IMR-90 (cell line): ENCODE measurements around the gene MEIOB. TPM values are rescaled to one million over a fixed set of nuclear protein-coding genes. Genes with fewer than 3 reads are reported as not detected.

Experiments
- ATAC-seq: fragments of 200-7000 bp; cut with Tn5 transposase; 2 replicates; pipeline ENCODE4 v1.9.1; 2020; ENCODE audit warnings: low read depth, mild to moderate bottlenecking, moderate library complexity
- BruUV-seq: library from RNA; stranded (reverse); fragments of 400-500 nt; replicated peaks from 2 replicates; lab custom pipeline; 2021; lab: Mats Ljungman, UMichigan
- CTCF ChIA-PET: fragments of 300-600 bp; formaldehyde crosslinking; extraction: SDS; loops from one replicate; lab custom pipeline; 2021; ENCODE audit warnings: antibody characterized with exemption; lab: Yijun Ruan, JAX
- POLR2A ChIA-PET: fragments of 300-600 bp; sonication (Branson Sonifier 250); formaldehyde crosslinking; loops from one replicate; lab custom pipeline; 2022; ENCODE audit warnings: antibody characterized with exemption; ENCODE audit not compliant: unreplicated experiment; lab: Charles Lee
- DNase-seq: peaks from one replicate; pipeline ENCODE4 v3.0.0; 2013
- H2AFZ ChIP-seq: replicated peaks from 2 replicates; pipeline ENCODE3; 2013; ENCODE audit warnings: low read length, mild to moderate bottlenecking; ENCODE audit not compliant: poor library complexity
- H2AK5ac ChIP-seq: 2 replicates; pipeline ENCODE4 v1.6.1; 2013; ENCODE audit warnings: low read depth, low read length, inconsistent platforms
- H2AK9ac ChIP-seq: replicated peaks from 2 replicates; pipeline ENCODE3; 2013; ENCODE audit warnings: mild to moderate bottlenecking, low read depth, low read length, moderate library complexity; ENCODE audit not compliant: poor library complexity
- H2BK120ac ChIP-seq: 2 replicates; pipeline ENCODE4 v1.6.1; 2013; ENCODE audit warnings: low read depth, low read length, inconsistent platforms
- H2BK15ac ChIP-seq: 3 replicates; pipeline ENCODE4 v1.6.1; 2013; ENCODE audit warnings: low read depth, low read length, inconsistent platforms
- H2BK20ac ChIP-seq: 2 replicates; pipeline ENCODE4 v1.6.1; 2013; ENCODE audit warnings: low read depth, mild to moderate bottlenecking, inconsistent platforms, low read length, moderate library complexity
- H2BK5ac ChIP-seq: 2 replicates; pipeline ENCODE4 v1.6.1; 2013; ENCODE audit warnings: mild to moderate bottlenecking, low read depth, low read length, inconsistent platforms; ENCODE audit not compliant: poor library complexity, severe bottlenecking
- H3K14ac ChIP-seq: replicated peaks from 2 replicates; pipeline ENCODE4 v1.6.1; 2013; ENCODE audit warnings: low read depth, low read length, inconsistent platforms
- H3K18ac ChIP-seq: 2 replicates; pipeline ENCODE4 v1.6.1; 2013; ENCODE audit warnings: low read depth, low read length, control low read depth
- H3K23ac ChIP-seq: 2 replicates; pipeline ENCODE4 v1.6.1; 2013; ENCODE audit warnings: low read depth, low read length, inconsistent platforms
- H3K27ac ChIP-seq: 2 replicates; pipeline ENCODE4 v1.5.1; 2013; ENCODE audit warnings: mild to moderate bottlenecking, control low read depth, low read length; ENCODE audit not compliant: insufficient read depth
- H3K27me3 ChIP-seq: 2 replicates; pipeline ENCODE4 v1.6.1; 2013; ENCODE audit warnings: low read length; ENCODE audit not compliant: control insufficient read depth, insufficient read depth
- H3K36me3 ChIP-seq: 2 replicates; pipeline ENCODE4 v1.6.1; 2013; ENCODE audit warnings: low read length, mixed read lengths; ENCODE audit not compliant: control insufficient read depth, insufficient read depth
- H3K4ac ChIP-seq: 2 replicates; pipeline ENCODE4 v1.6.1; 2013; ENCODE audit warnings: low read depth, low read length, inconsistent platforms
- H3K4me1 ChIP-seq: 2 replicates; pipeline ENCODE4 v1.6.1; 2013; ENCODE audit warnings: low read length, mixed read lengths; ENCODE audit not compliant: control insufficient read depth, insufficient read depth
- H3K4me2 ChIP-seq: 2 replicates; pipeline ENCODE4 v1.6.1; 2013; ENCODE audit warnings: low read depth, mild to moderate bottlenecking, control low read depth, low read length, moderate library complexity
- H3K4me3 ChIP-seq: 2 replicates; pipeline ENCODE4 v1.5.1; 2013; ENCODE audit warnings: low read depth, mild to moderate bottlenecking, control low read depth, low read length, moderate library complexity; ENCODE audit not compliant: insufficient read depth
- H3K56ac ChIP-seq: 2 replicates; pipeline ENCODE4 v1.6.1; 2013; ENCODE audit warnings: low read length, inconsistent platforms; ENCODE audit not compliant: insufficient read depth; ENCODE audit errors: extremely low read depth
- H3K79me1 ChIP-seq, 2 experiments: 2 replicates each; pipeline ENCODE4 v1.6.1; 2013; ENCODE audit warnings: low read length in 2 of 2, inconsistent platforms in 1 of 2, low read depth in 1 of 2
- H3K9ac ChIP-seq: 2 replicates; pipeline ENCODE4 v1.6.1; 2013; ENCODE audit warnings: low read depth, low read length, control low read depth
- H3K9me1 ChIP-seq: 2 replicates; pipeline ENCODE4 v1.6.1; 2013; ENCODE audit warnings: low read length, inconsistent platforms; ENCODE audit not compliant: insufficient read depth
- H3K9me3 ChIP-seq: 2 replicates; pipeline ENCODE4 v1.6.1; 2013; ENCODE audit warnings: low read length; ENCODE audit not compliant: control insufficient read depth, insufficient read depth
- H4K20me1 ChIP-seq: 2 replicates; pipeline ENCODE4 v1.6.1; 2013; ENCODE audit warnings: low read length, inconsistent platforms; ENCODE audit not compliant: insufficient read depth
- H4K5ac ChIP-seq: 2 replicates; pipeline ENCODE4 v1.6.1; 2013; ENCODE audit warnings: mild to moderate bottlenecking, low read depth, low read length, control low read depth
- H4K8ac ChIP-seq, 2 experiments: 2 replicates each; pipeline ENCODE4 v1.6.1; 2013; ENCODE audit warnings: low read depth in 2 of 2, low read length in 2 of 2, control low read depth in 1 of 2, inconsistent platforms in 1 of 2
- H4K91ac ChIP-seq: 2 replicates; pipeline ENCODE4 v1.6.1; 2013; ENCODE audit warnings: low read depth, low read length, inconsistent platforms; ENCODE audit not compliant: insufficient read depth
- CHD1 ChIP-seq: IDR thresholded peaks from 2 replicates; pipeline ENCODE4 v1.6.1; 2012; ENCODE audit warnings: low read depth, low read length, improper control_type of control experiment
- ELK1 ChIP-seq: fragments of 150-350 bp; IDR thresholded peaks from 2 replicates; pipeline ENCODE4 v1.6.1; 2016; ENCODE audit warnings: low read depth, mild to moderate bottlenecking, low read length, moderate library complexity, borderline replicate concordance
- FOS ChIP-seq: fragments of 150-350 bp; IDR thresholded peaks from 2 replicates; pipeline ENCODE4 v1.6.1; 2016; ENCODE audit warnings: low read depth, low read length
- MXI1 ChIP-seq: IDR thresholded peaks from 2 replicates; pipeline ENCODE4 v1.6.1; 2012; ENCODE audit warnings: low read depth, mild to moderate bottlenecking, low read length, moderate library complexity, borderline replicate concordance
- POLR2A ChIP-seq: IDR thresholded peaks from 2 replicates; pipeline ENCODE4 v1.6.1; 2012; ENCODE audit warnings: mild to moderate bottlenecking, low read depth, low read length
- RAD21 ChIP-seq: IDR thresholded peaks from 2 replicates; pipeline ENCODE4 v1.6.1; 2012; ENCODE audit warnings: low read length, improper control_type of control experiment
- RCOR1 ChIP-seq: IDR thresholded peaks from 2 replicates; pipeline ENCODE4 v1.6.1; 2012; ENCODE audit warnings: mild to moderate bottlenecking, low read length, improper control_type of control experiment; ENCODE audit not compliant: insufficient replicate concordance
- SMC3 ChIP-seq: fragments of 150-350 bp; IDR thresholded peaks from 2 replicates; pipeline ENCODE4 v1.6.1; 2016; ENCODE audit warnings: low read depth, mild to moderate bottlenecking, antibody characterized with exemption, low read length, moderate library complexity
- WGBS, 2 experiments: methylation state at CpG; one replicate each; pipeline versions ENCODE4 v1.1.5 to v1.1.7; 2013; ENCODE audit warnings: missing lambda C conversion rate in 2 of 2; ENCODE audit not compliant: insufficient read length in 1 of 2; ENCODE audit errors: extremely low coverage in 2 of 2; 5-methylcytosine and 5-hydroxymethylcytosine counted together
- dilution Hi-C: fragments of 300-500 bp; cut with HindIII; formaldehyde crosslinking; loops from one replicate; pipeline ENCODE4 v1.14.3; 2018; ENCODE audit warnings: low sequenced_read_pairs; ENCODE audit not compliant: unreplicated experiment
- in situ Hi-C: fragments of 300-500 bp; cut with MboI; formaldehyde crosslinking; loops from 3 replicates; pipeline ENCODE4 v1.14.3; 2019; ENCODE audit warnings: low sequenced_read_pairs, inconsistent platforms, mixed read lengths
- intact Hi-C: fragments of 100-400 bp; cut with micrococcal nuclease; formaldehyde crosslinking; loops from 2 replicates; pipeline ENCODE4 v1.10.0; 2022
- polyA plus RNA-seq, 3 experiments: library from polyadenylated mRNA; depleted of rRNA; stranded (reverse); fragments of >200 nt; gene quantifications; 2 replicates each; pipeline ENCODE4 v1.2.3, GENCODE V29; 2012; ENCODE audit warnings: low replicate concordance in 1 of 3
- total RNA-seq: library from RNA; depleted of rRNA; stranded (reverse); fragments of >200 nt; gene quantifications from 2 replicates; pipeline ENCODE4 v1.2.3, GENCODE V29; 2012

The MEIOB gene
- total and polyA plus RNA-seq, 2 of the 4 experiments (the other 2 are of a cell fraction), result 0.14 TPM; not detected in 1

- dilution Hi-C loops (no loop called here), in situ Hi-C loops (no loop called here), intact Hi-C loops (no loop called here)
- H2AFZ ChIP-seq, result no peak overlapping the region
- H3K27ac ChIP-seq, result no peak overlapping the region
- no peak overlapping the region for H2BK20ac ChIP-seq
- H2AK5ac ChIP-seq, result no peak overlapping the region
- WGBS, 2 experiments, result 89% methylated on average over 10 of the region's 33 CpGs; no CpG with 5 or more reads in 1 of the 2 experiments
- no peak for ATAC-seq
- H4K8ac ChIP-seq, result no peak overlapping the region
- H3K4me2 ChIP-seq, result no peak overlapping the region
- no peak overlapping the region for H3K23ac ChIP-seq
- no TSS peak for BruUV-seq
- H3K14ac ChIP-seq, result no peak overlapping the region
- no peak overlapping the region for H3K18ac ChIP-seq
- H3K9me3 ChIP-seq, result peaks cover 5% of the 10 kb centered on the region; the same call in 1 of the 2 replicates
- H2BK5ac ChIP-seq, result no peak overlapping the region
- peaks cover 24% of the 10 kb centered on the region for H3K36me3 ChIP-seq
- no peak overlapping the region for H4K91ac ChIP-seq
- POLR2A ChIA-PET, result no interaction called here
- H3K4me1 ChIP-seq, result no peaks in the 10 kb centered on the region
- TF ChIP-seq SMC3 (no peak), CHD1 (no peak), MXI1 (no peak), ELK1 (no peak), POLR2A (no peak), RAD21 (no peak), RCOR1 (no peak), FOS (no peak)
- no peak overlapping the region for H2AK9ac ChIP-seq
- H2BK15ac ChIP-seq, result no peak overlapping the region
- H3K79me1 ChIP-seq, result no peaks in the 10 kb centered on the region
- H3K9me1 ChIP-seq, result 0 out of 2 replicates have a peak, but pooled peaks cover 2% of the 10 kb centered on the region
- CTCF ChIA-PET, result no interaction called here
- H3K27me3 ChIP-seq, result no peaks in the 10 kb centered on the region
- H4K20me1 ChIP-seq, result peaks cover under 1% of the 10 kb centered on the region; the same call in 1 of the 2 replicates
- H4K5ac ChIP-seq, result no peak overlapping the region
- no peak overlapping the region for H2BK120ac ChIP-seq
- no peak overlapping the region for H3K4ac ChIP-seq
- no peak overlapping the region for H3K9ac ChIP-seq
- no peak overlapping the region for H3K56ac ChIP-seq
- DNase-seq, result no peak
- H3K4me3 ChIP-seq, result no peak overlapping the region
These were observed 79.0 kb downstream of the MEIOB start for GRCh38 chr16:1792836-1793577.
